ENCODE measurements around the gene PARVB.

PARVB gene

GRCh38 chr22:44019416-44019815 lies 4.7 kb upstream of the PARVB start:
- Histone ChIP-seq H3K4me3 (ENCODE audit: low read depth, low read length, poor library complexity, severe bottlenecking) (no peak overlapping the region), H3K79me2 (ENCODE audit: insufficient read depth, low read length) (no peaks in the 10 kb centered on the region)

GRCh38 chr22:44019846-44020245 lies 4.3 kb upstream of the PARVB start:
- Histone ChIP-seq H3K36me3 (ENCODE audit: insufficient read depth, low read length) (no peaks in the 10 kb centered on the region), H3K27me3 (ENCODE audit: insufficient read depth, low read length) (no peaks in the 10 kb centered on the region), H3K9me3 (ENCODE audit: low read length) (no peaks in the 10 kb centered on the region), H2AFZ (ENCODE audit: low read length) (no peak overlapping the region), H3K79me2 (ENCODE audit: insufficient read depth, low read length) (no peaks in the 10 kb centered on the region), H3F3A (ENCODE audit: insufficient read depth, low read length) (no peaks in the 10 kb centered on the region), H3K9ac (ENCODE audit: low read length) (no peak overlapping the region), H3K9me2 (ENCODE audit: low read depth, low read length) (no peaks in the 10 kb centered on the region), H3K4me3 (ENCODE audit: low read depth, low read length, poor library complexity, severe bottlenecking) (no peak overlapping the region), H4K20me1 (ENCODE audit: insufficient read depth, low read length) (no peaks in the 10 kb centered on the region), H3K4me2 (ENCODE audit: low read length) (no peak overlapping the region), H3K4me1 (ENCODE audit: insufficient read depth, low read length, severe bottlenecking) (peaks cover 51% of the 10 kb centered on the region), H3K27ac (ENCODE audit: low read depth, low read length, poor library complexity, severe bottlenecking) (no peak overlapping the region)
- TF ChIP-seq EZH2 (IDR thresholded peaks at IDR 0.05; ENCODE audit: borderline replicate concordance, low read length), result no peak
- no peak for TF ChIP-seq CTCF (IDR thresholded peaks at IDR 0.05; ENCODE audit: low read length)

More at GRCh38 chr22:44019416-44019815, 4.7 kb upstream of the PARVB start:
- Histone ChIP-seq H3K4me2 (ENCODE audit: low read length) (no peak overlapping the region), H3K27ac (ENCODE audit: low read depth, low read length, poor library complexity, severe bottlenecking) (no peak overlapping the region), H3F3A (ENCODE audit: insufficient read depth, low read length) (no peaks in the 10 kb centered on the region), H3K9me3 (ENCODE audit: low read length) (no peaks in the 10 kb centered on the region), H3K4me1 (ENCODE audit: insufficient read depth, low read length, severe bottlenecking) (peaks cover 51% of the 10 kb centered on the region), H3K36me3 (ENCODE audit: insufficient read depth, low read length) (no peaks in the 10 kb centered on the region), H3K9me2 (ENCODE audit: low read depth, low read length) (no peaks in the 10 kb centered on the region), H3K27me3 (ENCODE audit: insufficient read depth, low read length) (no peaks in the 10 kb centered on the region), H4K20me1 (ENCODE audit: insufficient read depth, low read length) (no peaks in the 10 kb centered on the region), H2AFZ (ENCODE audit: low read length) (no peak overlapping the region), H3K9ac (ENCODE audit: low read length) (no peak overlapping the region)
- TF ChIP-seq EZH2 (IDR thresholded peaks at IDR 0.05; ENCODE audit: borderline replicate concordance, low read length) (no peak), CTCF (IDR thresholded peaks at IDR 0.05; ENCODE audit: low read length) (no peak)

GRCh38 chr22:44020981-44021380 lies 3.1 kb upstream of the PARVB start:
- Histone ChIP-seq H3K4me1 (ENCODE audit: insufficient read depth, low read length, severe bottlenecking) (peaks cover 50% of the 10 kb centered on the region), H3K9me3 (ENCODE audit: low read length) (no peaks in the 10 kb centered on the region), H3K4me2 (ENCODE audit: low read length) (peak overlapping the region; percentile 61; the same call in 1 of the 2 replicates), H3K4me3 (ENCODE audit: low read depth, low read length, poor library complexity, severe bottlenecking) (peak overlapping the region; percentile 64), H3F3A (ENCODE audit: insufficient read depth, low read length) (no peaks in the 10 kb centered on the region), H2AFZ (ENCODE audit: low read length) (no peak overlapping the region), H3K9ac (ENCODE audit: low read length) (peak overlapping the region; percentile 8; the same call in 1 of the 2 replicates), H4K20me1 (ENCODE audit: insufficient read depth, low read length) (no peaks in the 10 kb centered on the region), H3K79me2 (ENCODE audit: insufficient read depth, low read length) (no peaks in the 10 kb centered on the region), H3K27ac (ENCODE audit: low read depth, low read length, poor library complexity, severe bottlenecking) (peak overlapping the region; percentile 86), H3K9me2 (ENCODE audit: low read depth, low read length) (no peaks in the 10 kb centered on the region), H3K36me3 (ENCODE audit: insufficient read depth, low read length) (no peaks in the 10 kb centered on the region), H3K27me3 (ENCODE audit: insufficient read depth, low read length) (no peaks in the 10 kb centered on the region)
- TF ChIP-seq CTCF (IDR thresholded peaks at IDR 0.05; ENCODE audit: low read length), result no peak
- TF ChIP-seq EZH2 (IDR thresholded peaks at IDR 0.05; ENCODE audit: borderline replicate concordance, low read length), result no peak

All from OCI-LY1 (cell line).